Naive B cell (primary cell): ENCODE data around the gene NYNRIN. TPM values are rescaled to one million over a fixed set of nuclear protein-coding genes. Genes with fewer than 3 reads are reported as not detected.
"Not testable (repeated sequence)": the region's sequence is repeated elsewhere in the genome, so short reads cannot be mapped to it uniquely, and the experiment has no call there.

Experiments
- ATAC-seq, 2 donors: fragments of 150-1000 bp; cut with Tn5 transposase; 2 replicates each; pipeline ENCODE4 v1.10.0; 2021; ENCODE audit warnings: low read depth in 2 of 2, mild to moderate bottlenecking in 2 of 2, moderate library complexity in 2 of 2
- DNase-seq: peaks from one replicate; pipeline ENCODE4 v3.0.0; 2022
- H3K27ac Mint-ChIP-seq, 6 donors: one replicate each; pipeline ENCODE4 v1.8.0; 2020 to 2022; ENCODE audit warnings: mild to moderate bottlenecking in 6 of 6, mixed read lengths in 6 of 6, moderate library complexity in 5 of 6, inconsistent platforms in 2 of 6
- H3K27me3 Mint-ChIP-seq, 3 donors: one replicate each; pipeline ENCODE4 v1.8.0; 2021 to 2022; ENCODE audit warnings: mixed read lengths in 3 of 3, mild to moderate bottlenecking in 1 of 3
- H3K36me3 Mint-ChIP-seq, 2 donors: one replicate each; pipeline ENCODE4 v1.8.0; 2020 to 2022; ENCODE audit warnings: mixed read lengths in 2 of 2, inconsistent platforms in 1 of 2, mild to moderate bottlenecking in 1 of 2
- H3K4me1 Mint-ChIP-seq, 3 donors: one replicate each; pipeline ENCODE4 v1.8.0; 2020 to 2022; ENCODE audit warnings: mixed read lengths in 3 of 3, inconsistent platforms in 1 of 3, mild to moderate bottlenecking in 1 of 3, moderate library complexity in 1 of 3
- H3K4me3 Mint-ChIP-seq, 8 donors: one replicate each; pipeline ENCODE4 v1.8.0; 2020 to 2022; ENCODE audit warnings: mild to moderate bottlenecking in 8 of 8, mixed read lengths in 8 of 8, moderate library complexity in 8 of 8, inconsistent platforms in 2 of 8
- H3K9me3 Mint-ChIP-seq, 7 donors: one replicate each; pipeline ENCODE4 v1.8.0; 2020 to 2022; ENCODE audit warnings: mixed read lengths in 7 of 7, mild to moderate bottlenecking in 5 of 7, inconsistent platforms in 2 of 7, moderate library complexity in 1 of 7
- polyA plus RNA-seq, 6 donors: library from polyadenylated mRNA; unstranded; fragments of 300-500 nt; fragmentation: Illumina TruSeq; gene quantifications; one replicate each; pipeline ENCODE4 v1.2.3, GENCODE V29; 2021; ENCODE audit warnings: low read depth in 6 of 6

NYNRIN gene
- polyA plus RNA-seq, 6 donors from 2014 or later, result 0.05 to 0.14 TPM; not detected in 4

DNA sequence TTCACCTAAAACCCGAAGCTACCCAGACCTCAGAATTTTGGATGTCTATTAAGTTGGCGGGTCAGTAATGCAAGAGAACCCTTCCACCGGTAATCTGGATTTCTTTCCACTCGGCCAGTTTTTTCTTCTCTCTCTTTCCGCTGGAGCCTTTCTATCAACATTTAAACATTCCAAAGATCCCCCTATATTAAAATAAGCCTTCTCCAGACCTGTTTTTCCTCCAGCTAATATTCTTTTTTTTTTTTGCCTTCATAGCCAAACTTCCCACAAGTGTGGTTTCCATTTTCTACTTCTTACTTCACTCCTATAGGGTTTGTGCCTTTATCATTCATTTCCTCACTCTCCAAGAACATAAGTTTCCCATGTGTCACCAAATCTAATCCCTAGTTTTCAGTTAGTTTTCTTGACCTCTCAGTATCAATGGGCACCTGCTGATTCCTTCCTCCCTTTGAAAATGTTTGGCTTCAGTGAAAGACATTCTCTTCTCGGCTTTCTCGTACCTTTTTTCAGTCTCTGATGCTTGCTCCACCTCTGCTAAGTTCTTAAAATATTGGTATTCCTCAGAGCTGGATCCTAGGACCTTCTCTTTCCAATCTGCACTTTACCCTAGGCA is 44.4 kb downstream of the NYNRIN start:
- Mint-ChIP-seq H3K4me3 (peak overlapping the region; percentile 93 to 99 (median 96)), H3K9me3 (peaks cover 0 to 6% (median 4%) of the 10 kb centered on the region in 7 donors), H3K36me3 (peaks cover 9 to 25% of the 10 kb centered on the region in 2 donors), H3K27ac (peak overlapping the region; percentile 95 to 99 (median 96)), H3K4me1 (peaks cover 32 to 46% (median 42%) of the 10 kb centered on the region in 3 donors), H3K27me3 (peaks cover 0 to 8% (median 0%) of the 10 kb centered on the region in 3 donors)
- no peak for DNase-seq
- ATAC-seq, result no peak

DNA sequence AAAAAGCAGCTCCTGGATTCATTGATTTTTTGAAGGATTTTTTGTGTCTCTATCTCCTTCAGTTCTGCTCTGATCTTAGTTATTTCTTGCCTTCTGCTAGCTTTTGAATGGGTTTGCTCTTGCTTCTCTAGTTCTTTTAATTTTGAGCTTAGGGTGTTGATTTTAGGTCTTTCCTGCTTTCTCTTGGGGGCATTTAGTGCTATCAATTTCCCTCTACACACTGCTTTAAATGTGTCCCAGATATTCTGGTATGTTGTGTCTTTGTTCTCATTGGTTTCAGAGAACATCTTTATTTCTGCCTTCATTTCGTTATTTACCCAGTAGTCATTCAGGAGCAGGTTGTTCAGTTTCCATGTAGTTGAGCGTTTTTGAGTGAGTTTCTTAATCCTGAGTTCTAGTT is 52.0 kb downstream of the NYNRIN start:
- H3K9me3 Mint-ChIP-seq, ATAC-seq, DNase-seq, H3K4me1 Mint-ChIP-seq, H3K27ac Mint-ChIP-seq, H3K4me3 Mint-ChIP-seq: not testable (repeated sequence)
- H3K36me3 Mint-ChIP-seq, result peaks cover 18 to 29% of the 10 kb centered on the region in 2 donors
- peaks cover 0 to 16% (median 0%) of the 10 kb centered on the region in 3 donors for H3K27me3 Mint-ChIP-seq

DNA sequence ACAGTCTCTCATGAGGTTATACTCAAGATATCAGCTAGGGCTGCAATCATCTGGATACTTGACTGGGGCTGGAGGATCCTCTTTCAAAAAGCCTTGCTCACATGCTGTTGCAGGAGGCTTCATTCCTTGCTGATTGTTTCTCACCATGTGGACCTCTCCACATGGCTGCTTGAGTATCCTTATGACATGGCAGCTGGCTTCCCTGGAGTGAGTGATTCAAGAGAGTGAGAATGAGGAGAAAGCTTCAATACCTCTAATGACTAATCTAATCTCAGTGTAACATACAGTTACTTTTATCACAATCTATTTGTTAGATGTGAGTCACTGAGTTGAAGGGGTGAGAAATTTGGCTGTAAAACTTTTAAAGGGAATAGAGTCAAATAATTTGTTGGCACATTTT is 58.2 kb downstream of the NYNRIN start:
- DNase-seq (no peak), ATAC-seq (no peak)
- Mint-ChIP-seq H3K36me3 (peaks cover 8 to 19% of the 10 kb centered on the region in 2 donors), H3K27ac (no peak overlapping the region), H3K27me3 (peaks cover 0 to 15% (median 0%) of the 10 kb centered on the region in 3 donors), H3K9me3 (peaks cover 2 to 9% (median 8%) of the 10 kb centered on the region in 7 donors), H3K4me3 (no peak overlapping the region), H3K4me1 (no peaks in the 10 kb centered on the region)

DNA sequence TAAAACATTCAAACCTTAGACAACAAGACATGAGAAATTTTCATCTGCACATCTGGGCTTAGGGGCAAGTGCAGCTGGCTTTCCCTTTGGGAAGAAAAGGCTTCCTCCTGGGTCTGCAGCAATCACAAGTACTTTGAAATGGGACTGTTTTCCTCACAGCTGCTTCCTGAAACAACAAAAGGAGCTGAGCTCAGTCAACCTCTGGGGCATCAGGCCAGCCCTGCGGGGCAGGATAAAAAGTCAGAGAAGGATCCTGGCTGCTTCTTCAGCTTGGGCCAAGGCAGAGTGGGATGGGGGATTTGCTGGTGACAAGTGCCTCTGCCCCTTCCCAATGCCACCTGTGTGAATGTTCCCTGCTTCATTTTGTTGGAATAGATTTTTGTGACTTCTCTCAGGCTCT is 59.9 kb downstream of the NYNRIN start:
- ATAC-seq (no peak), DNase-seq (no peak)
- Mint-ChIP-seq H3K9me3 (peaks cover 2 to 8% (median 6%) of the 10 kb centered on the region in 7 donors), H3K4me1 (peaks cover 0 to 3% (median 1%) of the 10 kb centered on the region in 3 donors), H3K4me3 (no peak overlapping the region), H3K36me3 (peaks cover 7 to 8% of the 10 kb centered on the region in 2 donors), H3K27ac (no peak overlapping the region), H3K27me3 (peaks cover 0 to 7% (median 0%) of the 10 kb centered on the region in 3 donors)

DNA sequence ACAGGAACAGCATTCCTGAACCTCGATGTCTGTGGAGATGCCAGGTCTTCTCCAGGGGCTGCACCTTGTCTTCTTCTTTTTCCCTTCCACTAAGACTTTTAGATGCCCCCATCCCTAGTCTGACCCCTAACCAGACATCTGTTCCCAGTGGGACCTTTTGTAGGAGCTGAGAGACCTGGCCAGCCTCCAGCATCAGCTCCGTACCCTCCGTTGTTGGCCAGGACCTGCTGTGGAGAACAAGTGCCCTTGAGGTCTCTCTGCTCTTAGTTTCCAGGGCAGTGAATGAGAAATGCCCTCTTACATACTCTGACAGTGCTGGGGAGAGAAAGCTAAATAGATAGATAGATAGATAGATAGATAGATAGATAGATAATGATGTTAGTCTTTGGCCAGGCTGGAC is 60.5 kb downstream of the NYNRIN start:
- no peak for DNase-seq
- Mint-ChIP-seq H3K4me1 (peaks cover 2 to 5% (median 4%) of the 10 kb centered on the region in 3 donors), H3K36me3 (peaks cover under 1 to 4% of the 10 kb centered on the region in 2 donors), H3K27me3 (peaks cover 0 to 7% (median 0%) of the 10 kb centered on the region in 3 donors), H3K9me3 (peaks cover 0 to 8% (median 0%) of the 10 kb centered on the region in 7 donors), H3K27ac (peak overlapping the region in 1 of 6 donors; percentile 48), H3K4me3 (no peak overlapping the region)
- ATAC-seq, result no peak

DNA sequence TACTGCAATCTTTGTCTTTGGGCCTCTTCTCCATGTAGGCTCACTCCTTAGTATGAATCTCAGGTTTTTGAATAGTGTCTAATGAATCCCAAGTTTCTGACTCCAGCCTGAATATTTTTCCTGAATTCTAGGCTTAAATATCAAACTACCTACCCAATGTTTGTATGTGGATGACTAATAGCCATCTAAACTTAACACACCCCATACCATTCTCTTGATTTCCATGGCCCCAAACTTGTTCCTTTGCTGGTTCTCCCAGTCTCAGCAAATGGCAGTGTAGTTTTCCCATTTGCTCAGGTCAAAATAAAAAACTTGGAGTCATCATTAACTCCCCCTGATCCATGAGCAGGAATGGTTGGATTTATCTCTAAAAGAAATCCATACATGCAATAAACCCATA is 62.5 kb downstream of the NYNRIN start:
- no peak for ATAC-seq
- Mint-ChIP-seq H3K4me3 (no peak overlapping the region), H3K9me3 (peaks cover 0 to 2% (median 0%) of the 10 kb centered on the region in 7 donors), H3K36me3 (peaks cover 0 to 4% of the 10 kb centered on the region in 2 donors), H3K27me3 (peaks cover 0 to 7% (median 0%) of the 10 kb centered on the region in 3 donors), H3K4me1 (peaks cover 4 to 9% (median 6%) of the 10 kb centered on the region in 3 donors), H3K27ac (peak overlapping the region in 1 of 6 donors; percentile 35)
- no peak for DNase-seq

DNA sequence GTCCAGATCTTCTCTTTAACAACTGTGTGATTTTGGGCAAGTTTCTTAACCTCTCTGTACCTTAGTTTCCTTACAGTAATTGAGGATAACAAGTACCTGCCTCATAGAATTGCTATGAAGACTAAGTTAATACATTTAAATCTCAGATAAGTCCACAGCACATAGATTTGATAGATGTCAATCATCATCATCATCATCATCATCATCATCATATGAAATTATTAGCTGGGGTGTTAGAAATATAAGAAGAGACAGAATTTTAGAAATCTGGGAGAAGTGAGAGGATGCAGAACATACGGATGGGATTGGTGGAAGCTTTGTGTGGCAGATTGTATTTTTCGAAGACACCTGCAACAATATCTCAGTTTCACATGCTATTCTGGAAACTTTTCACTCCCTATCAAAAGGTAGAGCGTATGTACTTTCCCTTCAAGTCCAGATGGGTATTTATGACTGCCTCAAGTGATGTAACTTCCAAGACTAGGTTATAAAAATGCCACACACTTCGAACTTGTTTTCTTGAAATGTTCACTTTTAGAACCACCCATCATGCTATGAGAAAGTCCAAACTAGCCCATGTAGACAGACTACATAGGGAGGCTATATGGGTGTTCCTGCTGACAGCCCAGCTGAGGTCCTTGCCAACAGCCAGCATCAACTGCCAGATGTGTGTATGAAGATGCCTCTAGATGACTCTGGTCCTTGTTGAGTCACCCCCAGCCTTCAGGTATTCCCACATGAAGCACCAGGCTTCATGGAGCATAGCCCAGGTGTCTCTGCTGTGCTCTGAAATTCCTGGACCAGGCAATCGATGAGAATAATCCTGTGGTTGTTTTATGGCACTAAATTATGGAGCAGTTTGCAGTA is 64.4 kb downstream of the NYNRIN start:
- Mint-ChIP-seq H3K27me3 (peaks cover 0 to 20% (median 0%) of the 10 kb centered on the region in 3 donors), H3K27ac (peak overlapping the region in 1 of 6 donors; percentile 49), H3K4me3 (no peak overlapping the region), H3K9me3 (peaks cover 0 to 3% (median 0%) of the 10 kb centered on the region in 7 donors), H3K4me1 (peaks cover 4 to 9% (median 6%) of the 10 kb centered on the region in 3 donors), H3K36me3 (peaks cover 7 to 8% of the 10 kb centered on the region in 2 donors)
- DNase-seq (no peak), ATAC-seq (no peak)

DNA sequence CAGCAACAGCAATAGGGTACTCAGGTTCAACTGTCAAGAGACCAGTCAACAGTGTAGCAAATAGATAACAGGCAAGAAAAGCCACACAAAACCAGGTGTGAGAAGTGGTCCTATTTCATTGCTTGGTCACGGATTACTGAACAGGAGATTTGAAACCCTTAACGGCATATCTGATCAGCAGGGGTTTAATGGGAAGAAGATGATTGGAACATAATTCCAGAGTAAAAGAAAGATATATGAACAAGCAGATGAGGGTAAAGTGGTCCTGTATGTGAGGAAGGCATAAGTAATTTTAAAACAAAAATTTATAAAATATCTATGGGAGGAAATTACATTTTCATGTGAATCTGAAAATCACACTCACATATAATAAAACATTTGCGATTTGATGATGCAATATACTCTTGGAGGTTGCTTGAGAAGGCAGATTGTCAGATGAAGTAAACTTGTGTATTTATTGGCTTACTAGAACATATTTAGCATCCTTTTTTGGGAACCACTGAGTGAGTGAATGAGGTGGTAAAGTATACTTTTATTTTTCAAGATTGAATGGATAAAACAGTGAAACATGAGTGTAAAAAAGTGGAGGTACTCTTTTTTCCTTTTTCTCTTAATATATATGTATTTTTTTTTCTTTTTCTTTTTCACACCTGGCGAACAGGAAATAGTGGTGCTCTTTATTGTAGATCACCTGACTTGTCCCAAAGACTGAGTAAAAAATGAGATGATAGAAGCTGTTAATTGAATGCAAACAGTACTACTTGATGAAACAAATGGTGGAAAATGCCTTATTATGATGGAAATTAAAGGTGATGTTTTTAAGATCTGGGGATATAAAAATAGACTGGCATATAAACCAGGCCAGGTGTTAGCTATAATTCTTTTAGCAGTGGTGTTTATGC is 65.3 kb downstream of the NYNRIN start:
- Mint-ChIP-seq H3K27me3 (peaks cover 0 to 19% (median 0%) of the 10 kb centered on the region in 3 donors), H3K4me3 (no peak overlapping the region), H3K36me3 (peaks cover 7 to 8% of the 10 kb centered on the region in 2 donors), H3K9me3 (peaks cover 0 to 3% (median 0%) of the 10 kb centered on the region in 7 donors), H3K27ac (peak overlapping the region in 1 of 6 donors; percentile 83), H3K4me1 (peaks cover 4 to 9% (median 6%) of the 10 kb centered on the region in 3 donors)
- DNase-seq (no peak), ATAC-seq (no peak)

DNA sequence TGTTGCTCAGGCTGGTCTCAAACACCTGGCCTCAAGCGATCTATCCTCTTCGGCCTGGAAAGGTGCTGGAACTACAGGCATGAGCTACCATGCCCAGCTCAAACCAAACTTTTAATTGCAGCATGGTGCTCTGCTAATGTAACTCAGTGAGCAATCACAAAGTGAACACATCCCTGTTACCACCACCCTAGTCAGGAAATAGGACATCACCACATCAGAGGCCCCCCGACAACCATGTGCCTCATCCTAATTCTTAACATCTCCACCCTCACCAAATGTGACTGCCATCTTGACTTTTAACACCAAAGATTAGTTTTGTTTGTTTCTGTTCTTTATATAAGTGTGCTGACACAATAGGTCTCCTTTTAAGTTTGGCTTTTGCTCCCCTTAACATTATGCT is 66.6 kb downstream of the NYNRIN start:
- peaks cover 0 to 14% (median 0%) of the 10 kb centered on the region in 3 donors for H3K27me3 Mint-ChIP-seq
- H3K4me1 Mint-ChIP-seq, result peaks cover 4 to 9% (median 6%) of the 10 kb centered on the region in 3 donors
- peaks cover 7 to 8% of the 10 kb centered on the region in 2 donors for H3K36me3 Mint-ChIP-seq
- peak overlapping the region in 1 of 6 donors; percentile 27 for H3K27ac Mint-ChIP-seq
- DNase-seq, result no peak
- ATAC-seq, result no peak
- peaks cover 0 to 5% (median 0%) of the 10 kb centered on the region in 7 donors for H3K9me3 Mint-ChIP-seq
- H3K4me3 Mint-ChIP-seq, result no peak overlapping the region

DNA sequence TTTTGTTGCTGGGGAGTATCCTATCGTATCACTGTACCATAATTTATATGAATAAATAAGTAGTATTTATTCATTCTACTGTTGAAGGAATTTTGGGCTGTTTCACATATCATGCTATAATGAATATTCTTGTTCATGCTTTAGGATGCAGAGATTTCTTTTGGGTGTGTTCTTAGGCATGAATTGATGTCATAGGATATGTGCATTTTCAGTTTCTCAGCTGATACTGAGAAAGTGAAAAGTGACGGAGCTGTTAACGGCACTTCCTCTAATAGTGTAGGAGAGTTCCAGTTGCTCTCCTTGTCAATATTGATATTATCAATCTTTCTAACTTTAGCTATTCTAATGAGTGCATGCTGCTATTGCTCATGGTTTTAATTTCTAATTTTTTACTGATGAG is 67.0 kb downstream of the NYNRIN start:
- DNase-seq, result no peak
- peaks cover 7 to 8% of the 10 kb centered on the region in 2 donors for H3K36me3 Mint-ChIP-seq
- H3K27me3 Mint-ChIP-seq, result peaks cover 0 to 14% (median 4%) of the 10 kb centered on the region in 3 donors
- no peak overlapping the region for H3K4me3 Mint-ChIP-seq
- H3K9me3 Mint-ChIP-seq, result peaks cover 0 to 8% (median 0%) of the 10 kb centered on the region in 7 donors
- no peak overlapping the region for H3K27ac Mint-ChIP-seq
- H3K4me1 Mint-ChIP-seq, result peaks cover 4 to 9% (median 6%) of the 10 kb centered on the region in 3 donors
- ATAC-seq, result no peak
